GM19238 (cell line): ENCODE measurements around the gene NDUFA12.
"Not testable (repeated sequence)": the region's sequence is repeated elsewhere in the genome, so short reads cannot be mapped to it uniquely, and the experiment has no call there.

ENCODE experiments used
- DNase-seq: peaks from one replicate; pipeline ENCODE4 v3.0.0; 2011; ENCODE audit warnings: low spot score; ENCODE audit not compliant: insufficient read length

Gene NDUFA12

GRCh38 chr12:95003213-95003920 is at the start of gene NDUFA12:
Gene NDUFA12, minus strand, starts transcription at chr12:95003697. Its CDS starts 17 bp downstream, at chr12:95003680.
- peak; percentile 78 for DNase-seq

GRCh38 chr12:95051241-95051640 is 47.7 kb upstream of the NDUFA12 start:
- DNase-seq = no peak

- DNase-seq = no peak
Measured at GRCh38 chr12:95037906-95038305, 34.4 kb upstream of the NDUFA12 start.

GRCh38 chr12:95034750-95035149 is 31.3 kb upstream of the NDUFA12 start:
- no peak for DNase-seq

- no peak for DNase-seq
Measured at GRCh38 chr12:95022477-95022876, 19.0 kb upstream of the NDUFA12 start.

GRCh38 chr12:95017482-95017881 is 14.0 kb upstream of the NDUFA12 start:
- no peak for DNase-seq

DNA sequence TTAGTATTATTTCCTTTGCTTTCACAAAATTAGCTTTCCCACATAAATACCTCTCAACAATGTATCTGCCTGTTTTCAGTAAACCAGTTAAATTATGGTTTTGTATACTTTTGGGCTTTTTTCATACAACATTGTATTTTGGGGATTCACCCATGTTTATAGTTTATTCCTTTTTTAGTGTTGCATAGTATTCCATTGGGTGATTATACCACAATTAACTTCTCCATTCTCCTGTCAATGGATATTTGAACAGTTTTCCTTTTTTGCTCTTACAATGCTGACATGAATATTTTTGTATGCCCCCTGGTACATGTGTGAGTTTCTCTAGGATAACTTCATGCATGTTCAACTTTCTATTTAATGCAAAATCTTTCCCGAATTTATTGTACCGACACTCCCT is 12.6 kb upstream of the NDUFA12 start:
- no peak for DNase-seq

DNA sequence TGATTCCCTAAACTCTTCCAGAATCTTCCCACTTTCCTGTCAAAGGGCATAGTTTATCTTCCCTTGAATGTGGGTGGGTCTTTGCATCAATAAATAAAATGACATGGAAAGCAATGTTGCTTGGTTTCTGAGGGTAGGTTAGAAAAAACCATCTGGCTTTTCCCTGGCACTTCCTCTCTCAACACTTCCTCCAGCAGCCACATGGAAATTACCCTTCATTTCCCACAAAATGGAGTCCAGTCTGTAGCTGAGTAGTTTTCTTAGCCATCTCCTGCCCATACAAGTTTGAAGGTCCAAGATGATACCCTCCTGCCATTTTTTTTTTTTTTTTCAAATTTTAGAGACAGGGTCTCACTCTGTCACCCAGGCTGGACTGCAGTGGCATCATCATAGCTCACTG is 11.1 kb upstream of the NDUFA12 start:
- no peak for DNase-seq

DNA sequence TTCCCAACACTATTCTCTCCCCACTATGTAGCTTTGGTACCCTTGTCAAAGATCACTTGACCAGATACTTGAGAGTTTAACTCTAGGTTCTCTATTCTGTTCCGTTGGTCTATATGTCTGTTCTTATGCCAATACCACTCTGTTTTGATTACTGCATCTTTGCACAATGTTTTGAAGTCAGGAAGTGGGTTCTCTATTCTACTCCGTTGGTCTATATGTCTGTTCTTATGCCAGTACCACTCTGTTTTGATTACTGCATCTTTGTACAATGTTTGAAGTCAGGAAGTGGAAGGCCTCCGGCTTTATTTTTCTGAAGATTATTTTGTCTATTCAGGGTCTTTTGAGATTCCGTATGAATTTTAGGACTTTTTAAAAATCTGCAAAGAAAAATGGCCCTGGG is 2.7 kb upstream of the NDUFA12 start:
- no peak for DNase-seq

DNA sequence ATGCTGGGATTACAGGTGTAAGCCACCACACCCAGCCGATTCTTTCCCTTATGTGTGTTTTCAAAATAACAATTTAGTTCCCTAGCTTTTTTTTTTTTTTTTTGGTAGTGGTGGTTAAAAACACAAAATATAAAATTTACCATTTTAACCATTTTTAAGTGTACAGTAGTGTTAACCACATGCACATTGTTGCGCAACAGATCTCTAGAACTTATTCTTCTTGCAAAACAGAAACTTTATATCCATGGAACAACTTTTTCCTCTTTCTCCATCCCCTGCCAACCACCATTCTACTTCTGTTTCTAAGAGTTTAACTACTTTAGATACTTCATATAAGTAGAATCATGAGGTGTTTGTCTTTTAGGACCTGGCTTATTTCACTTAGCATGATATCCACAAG is 1.1 kb upstream of the NDUFA12 start:
- DNase-seq = no peak

DNA sequence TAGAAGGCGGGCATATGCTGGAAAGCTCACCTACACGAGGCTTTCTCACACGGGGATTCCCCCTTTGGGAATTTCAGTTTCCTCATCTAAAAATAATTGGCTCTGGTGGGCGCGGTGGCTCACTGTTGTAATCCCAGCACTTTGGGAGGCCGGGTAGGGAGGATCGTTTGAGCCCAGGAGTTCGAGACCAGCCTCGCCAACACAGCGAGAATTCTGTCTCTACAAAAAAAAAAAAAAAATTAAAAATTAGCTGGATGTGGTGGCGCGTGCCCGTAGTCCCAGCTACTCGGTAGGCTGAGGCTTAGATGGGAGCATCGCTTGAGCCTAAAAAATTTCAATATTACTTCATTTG is 400 bp upstream of the NDUFA12 start:
- DNase-seq = no peak

DNA sequence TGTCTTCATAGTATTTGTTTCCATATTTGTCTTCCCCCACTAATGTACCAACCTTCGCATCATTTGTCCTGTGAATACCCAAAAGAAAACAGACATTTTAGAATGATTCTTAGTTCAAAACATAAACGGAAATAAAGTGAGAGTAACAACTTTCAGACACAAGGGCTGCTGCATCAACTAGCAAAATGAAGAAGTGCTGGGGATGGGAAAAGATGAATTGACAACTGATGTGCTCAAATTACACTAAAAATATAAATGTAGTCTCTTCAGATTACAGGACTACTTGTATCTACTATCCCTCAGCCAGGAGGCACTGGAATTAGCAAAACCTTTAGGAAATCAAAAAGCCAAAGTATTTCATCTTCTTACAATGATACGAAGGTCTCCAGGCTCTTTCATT is 743 bp downstream of the NDUFA12 start:
- DNase-seq = no peak

GRCh38 chr12:94998326-94998725 is 5.2 kb downstream of the NDUFA12 start:
- DNase-seq = no peak

DNA sequence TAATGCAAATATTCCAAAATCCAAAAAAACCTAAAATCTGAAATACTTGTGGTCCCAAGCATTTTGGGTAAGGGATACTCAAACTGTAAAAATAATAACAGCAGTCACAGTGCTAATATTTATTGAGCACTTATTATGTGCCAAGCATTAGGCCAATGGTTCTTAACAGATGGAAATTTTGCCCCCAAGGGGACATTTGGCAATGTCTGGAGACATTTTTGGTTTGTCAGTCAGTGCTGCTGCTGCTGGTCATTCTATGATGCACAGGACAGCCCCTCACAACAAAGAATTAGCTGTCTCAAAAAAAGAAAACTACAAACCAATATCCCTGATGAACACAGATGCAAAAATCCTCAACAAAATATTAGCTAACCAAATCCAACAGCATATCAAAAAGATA is 5.8 kb downstream of the NDUFA12 start:
- no peak for DNase-seq

DNA sequence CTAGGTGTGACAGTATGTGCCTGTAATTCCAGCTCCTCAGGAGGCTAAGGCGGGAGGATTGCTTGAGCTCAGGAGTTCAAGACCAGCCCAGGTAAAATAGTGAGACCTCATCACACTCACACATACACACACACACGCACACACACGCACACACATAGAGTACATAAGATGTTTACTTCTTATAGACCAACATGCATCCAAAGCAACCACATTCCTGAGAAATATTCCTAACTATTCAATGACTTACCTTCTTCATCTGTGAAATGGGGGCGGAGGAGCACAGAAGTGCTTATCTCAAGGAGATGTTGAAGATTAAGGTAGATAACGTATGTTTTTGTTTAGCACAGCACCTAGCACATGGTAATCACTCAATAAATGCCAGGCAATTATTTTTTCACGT is 6.4 kb downstream of the NDUFA12 start:
- no peak for DNase-seq

- no peak for DNase-seq
Measured at GRCh38 chr12:94994312-94994711, 9.2 kb downstream of the NDUFA12 start.

DNA sequence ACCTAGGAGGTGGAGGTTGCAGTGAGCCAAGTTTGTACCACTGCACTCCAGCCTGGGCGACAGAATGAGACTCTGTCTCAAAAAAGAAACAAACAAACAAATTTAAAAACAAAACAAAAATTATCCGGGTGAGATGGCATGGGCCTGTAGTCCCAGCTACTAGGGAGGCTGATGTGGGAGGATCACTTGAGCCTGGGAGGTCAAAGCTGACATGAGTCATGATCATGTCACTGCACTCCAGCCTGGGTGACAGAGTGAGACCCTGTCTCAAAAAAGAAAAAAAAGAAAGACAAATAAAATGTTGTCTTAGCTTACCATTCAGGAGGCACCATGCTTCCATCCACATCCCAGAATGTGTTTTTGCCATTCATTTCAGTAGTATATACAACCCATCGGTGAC is 9.6 kb downstream of the NDUFA12 start:
- DNase-seq = not testable (repeated sequence)

DNA sequence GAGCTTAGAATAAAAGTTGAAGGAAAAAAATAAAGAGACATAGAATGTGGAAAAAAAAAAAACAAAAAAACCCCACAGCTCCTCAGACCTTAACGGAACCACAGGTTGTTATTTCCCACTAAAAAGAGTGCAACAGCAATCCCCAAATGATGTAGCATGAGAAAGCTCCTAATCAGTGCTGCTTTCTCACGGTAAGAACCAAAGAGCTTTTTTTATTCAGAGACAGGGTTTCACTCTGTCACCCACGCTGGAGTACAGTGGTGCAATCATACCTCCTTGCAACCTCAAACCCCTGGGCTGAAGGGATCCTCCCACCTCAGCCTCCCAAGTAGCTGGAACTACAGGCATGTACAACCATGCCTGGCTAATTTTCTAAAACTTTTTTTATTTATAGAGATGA is 13.3 kb downstream of the NDUFA12 start:
- no peak for DNase-seq

- no peak for DNase-seq
Measured at GRCh38 chr12:94988471-94988870, 15.0 kb downstream of the NDUFA12 start.

DNA sequence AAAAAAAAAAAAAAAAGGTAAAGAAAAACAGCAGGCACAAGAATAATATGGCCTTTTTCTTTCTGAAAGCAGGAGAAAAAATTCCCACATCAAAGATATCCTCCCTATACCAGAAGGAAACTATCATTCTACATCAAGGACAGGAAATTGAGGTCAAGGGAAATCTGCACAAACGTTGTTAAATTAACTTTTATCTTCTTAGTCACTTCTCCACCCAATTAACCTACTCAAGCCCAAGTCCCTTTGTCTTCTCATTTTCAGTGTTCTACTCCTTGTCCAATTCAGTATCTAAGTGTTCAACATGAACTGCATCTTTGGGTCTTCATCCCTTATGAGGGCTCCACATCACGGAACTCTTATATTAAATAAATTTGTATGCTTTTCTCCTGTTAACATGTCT is 15.7 kb downstream of the NDUFA12 start:
- no peak for DNase-seq

DNA sequence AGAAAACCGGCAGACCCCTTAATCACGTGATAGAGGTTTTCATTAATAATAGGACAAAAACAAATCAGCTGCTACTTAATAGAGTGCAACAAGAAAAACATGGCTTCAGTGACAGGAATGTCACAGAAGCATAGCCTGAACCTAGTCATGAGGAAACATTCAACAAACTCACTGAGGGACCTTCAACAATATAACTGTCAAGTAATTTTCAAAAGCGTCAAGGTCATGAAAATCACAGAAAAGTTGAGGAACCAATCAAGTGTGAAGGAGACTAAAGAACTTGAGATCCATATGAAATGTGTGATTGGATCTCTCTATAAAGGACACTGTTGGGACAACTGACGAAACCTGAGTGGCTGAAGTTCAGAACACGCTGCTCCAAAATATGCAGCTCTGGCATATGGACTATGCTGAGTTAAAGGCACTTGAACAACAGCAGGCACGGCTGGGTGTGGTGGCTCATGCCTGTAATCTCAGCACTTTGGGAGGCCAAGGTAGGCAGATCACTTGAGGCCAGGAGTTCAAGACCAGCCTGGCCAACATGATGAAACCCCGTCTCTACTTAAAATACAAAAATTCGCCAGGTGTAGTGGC is 16.3 kb downstream of the NDUFA12 start:
- no peak for DNase-seq

- DNase-seq = not testable (repeated sequence)
Measured at GRCh38 chr12:94985099-94985498, 18.4 kb downstream of the NDUFA12 start.

GRCh38 chr12:94983321-94983720 is 20.2 kb downstream of the NDUFA12 start:
- no peak for DNase-seq
